Endothelial cell (in vitro differentiated cells): ENCODE measurements around the gene COX4I2. TPM values are rescaled to one million over a fixed set of nuclear protein-coding genes. Genes with fewer than 3 reads are reported as not detected.
"Not testable (repeated sequence)": the region's sequence is repeated elsewhere in the genome, so short reads cannot be mapped to it uniquely, and the experiment has no call there.

Experiments
- DNase-seq: peaks from one replicate; pipeline ENCODE4 v3.0.0; 2021; ENCODE audit warnings: low spot score
- H3K27ac Mint-ChIP-seq: one replicate; pipeline ENCODE4 v1.8.0; 2021; ENCODE audit warnings: mixed read lengths, inconsistent platforms; ENCODE audit not compliant: unreplicated experiment
- H3K27me3 Mint-ChIP-seq: one replicate; pipeline ENCODE4 v1.8.0; 2021; ENCODE audit warnings: mild to moderate bottlenecking, moderate library complexity, mixed read lengths, inconsistent platforms; ENCODE audit not compliant: unreplicated experiment
- H3K36me3 Mint-ChIP-seq: one replicate; pipeline ENCODE4 v1.8.0; 2021; ENCODE audit warnings: mild to moderate bottlenecking, low read depth, mixed read lengths, inconsistent platforms; ENCODE audit not compliant: unreplicated experiment
- H3K4me1 Mint-ChIP-seq: one replicate; pipeline ENCODE4 v1.8.0; 2021; ENCODE audit warnings: mild to moderate bottlenecking, mixed read lengths, inconsistent platforms; ENCODE audit not compliant: unreplicated experiment
- H3K4me3 Mint-ChIP-seq: one replicate; pipeline ENCODE4 v1.8.0; 2021; ENCODE audit warnings: mild to moderate bottlenecking, mixed read lengths, inconsistent platforms; ENCODE audit not compliant: unreplicated experiment
- H3K9me3 Mint-ChIP-seq: one replicate; pipeline ENCODE4 v1.8.0; 2021; ENCODE audit warnings: mixed read lengths, inconsistent platforms; ENCODE audit not compliant: unreplicated experiment
- CTCF ChIP-seq: fragments of 200-600 bp; sonication (generic); IDR thresholded peaks from one replicate; pipeline ENCODE4 v1.5.0; 2021; ENCODE audit warnings: antibody characterized with exemption; ENCODE audit not compliant: unreplicated experiment
- total RNA-seq: library from RNA; stranded (reverse); fragmentation: NEBNext Ultra II Directional; extraction: Animal tissue kit (Norgen Biotek cat#: 25700); gene quantifications from one replicate; pipeline ENCODE4 v1.2.1, GENCODE V29; 2021; ENCODE audit not compliant: unreplicated experiment

COX4I2 gene
- total RNA-seq, 1 donor from 2014 or later: not detected

DNA sequence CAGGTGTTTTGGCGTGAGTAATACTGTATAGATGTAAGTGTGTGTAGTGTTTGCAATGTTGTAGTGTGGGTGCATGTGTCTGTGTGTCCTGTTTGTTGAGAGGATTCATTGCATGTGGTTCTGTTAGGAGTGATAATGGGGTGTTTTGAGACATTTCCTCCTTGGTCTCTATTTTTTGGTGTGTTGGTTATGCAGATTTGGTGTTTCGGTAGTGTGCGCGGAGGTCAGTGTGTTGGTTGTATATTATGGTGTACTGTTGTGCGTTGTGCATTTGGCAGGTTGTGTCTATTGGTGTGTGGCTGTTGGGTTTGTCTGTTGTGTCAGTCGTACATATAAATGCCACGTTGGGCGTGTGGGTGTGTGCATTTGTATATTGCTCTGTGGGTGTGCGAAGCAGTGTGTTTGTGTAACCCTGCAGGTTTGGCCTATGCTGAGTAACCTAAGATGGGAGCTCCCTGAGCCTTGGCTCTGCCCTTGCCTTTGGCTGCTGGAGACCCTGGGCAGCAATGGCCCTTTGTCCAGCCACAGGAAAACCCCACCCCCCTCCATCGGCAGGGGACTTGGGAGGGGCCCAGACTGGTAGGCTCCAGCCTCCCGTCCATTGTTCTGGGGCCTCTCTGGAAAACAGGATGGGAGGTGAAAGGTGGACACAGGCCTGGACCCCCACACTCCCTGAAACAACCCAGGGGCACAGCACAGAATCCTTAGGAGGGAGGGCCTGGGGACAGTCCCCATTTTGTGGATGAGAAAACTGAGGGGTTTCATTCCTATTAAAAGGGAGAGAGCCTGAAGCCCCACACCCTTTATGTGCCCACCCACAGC is 42.9 kb upstream of the COX4I2 start:
- Mint-ChIP-seq H3K4me3 (peak overlapping the region; percentile 3), H3K27me3 (peaks cover 14% of the 10 kb centered on the region), H3K4me1 (peaks cover 20% of the 10 kb centered on the region), H3K27ac (peak overlapping the region; percentile 85), H3K9me3 (no peaks in the 10 kb centered on the region), H3K36me3 (no peaks in the 10 kb centered on the region)
- DNase-seq: peak; percentile 47
- TF ChIP-seq CTCF: no peak

DNA sequence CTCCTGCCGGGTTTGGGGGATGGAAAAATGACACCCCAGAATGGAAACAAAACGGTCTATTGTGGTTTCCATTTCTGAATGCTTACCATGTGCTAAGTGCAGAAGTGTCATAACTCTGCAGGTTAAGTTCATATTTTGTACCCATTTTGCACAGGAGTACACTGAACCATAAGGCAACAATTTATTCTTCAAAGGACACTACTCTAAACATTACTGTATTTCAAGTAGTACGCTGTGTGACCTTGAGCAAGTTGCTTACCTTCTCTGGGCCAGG is 42.4 kb upstream of the COX4I2 start:
- no peak overlapping the region for H3K4me3 Mint-ChIP-seq
- no peak for TF ChIP-seq CTCF
- H3K4me1 Mint-ChIP-seq: peaks cover 20% of the 10 kb centered on the region
- H3K36me3 Mint-ChIP-seq: no peaks in the 10 kb centered on the region
- H3K9me3 Mint-ChIP-seq: no peaks in the 10 kb centered on the region
- peaks cover 14% of the 10 kb centered on the region for H3K27me3 Mint-ChIP-seq
- no peak for DNase-seq
- H3K27ac Mint-ChIP-seq: peak overlapping the region; percentile 87

GRCh38 chr20:31595654-31596411 is 41.9 kb upstream of the COX4I2 start:
- H3K4me3 Mint-ChIP-seq: peak overlapping the region; percentile 8
- H3K27me3 Mint-ChIP-seq: peaks cover 14% of the 10 kb centered on the region
- no peak for DNase-seq
- no peaks in the 10 kb centered on the region for H3K9me3 Mint-ChIP-seq
- no peak for TF ChIP-seq CTCF
- H3K27ac Mint-ChIP-seq: peak overlapping the region; percentile 87
- H3K36me3 Mint-ChIP-seq: no peaks in the 10 kb centered on the region
- H3K4me1 Mint-ChIP-seq: peaks cover 20% of the 10 kb centered on the region

DNA sequence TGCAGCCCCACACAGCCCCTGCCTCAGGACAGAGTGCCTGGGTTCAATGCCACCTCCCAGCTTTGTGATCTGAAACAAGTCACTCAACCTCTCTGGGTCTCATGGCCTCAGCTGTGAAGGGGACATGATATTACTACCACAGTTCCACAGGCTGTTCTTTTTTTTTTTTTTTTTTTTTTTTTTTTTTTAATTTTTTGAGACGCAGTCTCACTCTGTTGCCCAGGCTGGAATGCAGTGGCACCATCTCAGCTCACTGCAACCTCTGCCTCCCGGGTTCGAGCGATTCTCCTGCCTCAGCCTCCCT is 41.3 kb upstream of the COX4I2 start:
- not testable (repeated sequence) for H3K9me3 Mint-ChIP-seq, H3K36me3 Mint-ChIP-seq, H3K27ac Mint-ChIP-seq, H3K4me3 Mint-ChIP-seq, DNase-seq
- Mint-ChIP-seq H3K27me3 (peaks cover 14% of the 10 kb centered on the region), H3K4me1 (peaks cover 20% of the 10 kb centered on the region)

DNA sequence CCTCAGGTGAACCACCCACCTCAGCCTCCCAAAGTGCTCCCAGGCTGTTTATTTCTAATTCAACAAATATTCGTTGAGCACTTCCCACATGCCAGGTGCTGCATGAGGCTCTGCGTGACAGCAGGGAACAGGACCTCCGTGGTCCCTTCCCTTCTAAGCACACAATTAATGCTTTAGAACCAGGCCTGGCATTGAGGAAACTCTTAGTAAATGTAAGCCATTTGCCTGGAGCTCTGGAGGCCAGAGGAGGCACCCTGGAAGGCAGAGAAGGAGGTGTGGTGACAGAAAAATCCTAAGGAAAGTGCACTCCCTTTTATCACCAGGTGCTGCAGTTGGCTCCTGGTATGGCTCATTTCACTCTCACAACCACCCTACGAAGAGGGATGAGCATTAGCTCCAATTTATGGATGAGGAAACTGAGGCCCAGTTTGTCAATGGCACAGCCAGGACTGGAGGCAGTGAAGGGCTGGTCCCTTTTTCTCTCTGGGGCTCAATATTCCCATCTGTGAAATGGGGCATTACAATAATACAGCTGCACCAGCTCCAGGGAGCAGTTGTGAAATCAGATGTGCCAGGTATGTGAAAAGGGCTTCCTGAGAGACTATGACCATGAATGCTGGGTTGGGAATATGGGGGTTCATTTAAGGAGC is 40.8 kb upstream of the COX4I2 start:
- H3K27ac Mint-ChIP-seq: peak overlapping the region; percentile 52
- H3K4me3 Mint-ChIP-seq: no peak overlapping the region
- no peaks in the 10 kb centered on the region for H3K36me3 Mint-ChIP-seq
- no peaks in the 10 kb centered on the region for H3K9me3 Mint-ChIP-seq
- no peak for TF ChIP-seq CTCF
- H3K27me3 Mint-ChIP-seq: peaks cover 14% of the 10 kb centered on the region
- H3K4me1 Mint-ChIP-seq: peaks cover 20% of the 10 kb centered on the region
- DNase-seq: no peak
